Endometrial microvascular endothelial cells (primary cell): ENCODE measurements around the gene STX1A. TPM values are rescaled to one million over a fixed set of nuclear protein-coding genes. Genes with fewer than 3 reads are reported as not detected.
"Not testable (repeated sequence)": the region's sequence is repeated elsewhere in the genome, so short reads cannot be mapped to it uniquely, and the experiment has no call there.

Experiments used
- in situ Hi-C: cut with HindIII; loops from 2 replicates; pipeline ENCODE4 v1.10.0; 2017; ENCODE audit warnings: low sequenced_read_pairs, low pct_unique_long_range_greater_than_20kb; ENCODE audit errors: inconsistent ontology term
- total RNA-seq: library from RNA; depleted of rRNA; stranded (reverse); fragments of >200 nt; gene quantifications from one replicate; pipeline ENCODE4 v1.2.3, GENCODE V29; 2015; ENCODE audit errors: inconsistent ontology term

Gene STX1A
- total RNA-seq, 1 donor from 2014 or later, result 6.2 TPM

DNA sequence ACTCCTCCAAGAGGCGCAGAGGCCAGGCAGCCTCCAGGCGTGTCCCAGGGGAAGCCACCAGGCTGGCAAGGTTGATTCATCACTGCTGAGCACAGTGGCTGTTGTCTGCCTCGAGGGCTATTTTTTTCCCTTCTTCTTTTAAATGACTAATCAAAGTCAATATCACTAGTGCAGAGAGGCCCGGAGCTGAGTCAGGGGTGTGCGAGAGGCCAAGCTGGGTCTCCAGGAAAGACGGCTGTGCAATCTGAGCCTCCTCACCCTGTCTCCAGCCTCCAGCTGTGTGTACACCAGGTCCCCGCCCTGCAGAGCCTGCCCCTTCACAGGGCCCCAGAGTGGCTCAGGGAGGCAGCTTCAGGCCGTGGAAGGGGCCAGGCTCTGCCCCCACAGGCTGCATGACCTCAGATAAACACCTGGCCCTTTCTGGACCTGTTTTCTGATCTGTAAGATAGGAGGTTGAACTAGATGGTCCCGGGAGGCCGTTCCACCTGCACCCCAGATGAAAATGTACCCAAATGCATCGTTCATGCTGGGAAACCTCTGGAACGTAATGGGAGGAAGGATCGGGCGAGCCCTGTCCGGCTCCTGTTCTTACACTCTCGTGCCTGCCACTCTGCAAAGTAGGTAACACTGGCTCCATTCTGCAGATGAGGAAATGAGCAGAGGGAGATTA, 3.7 kb downstream of the STX1A start:
- in situ Hi-C loops, result no loop called here

DNA sequence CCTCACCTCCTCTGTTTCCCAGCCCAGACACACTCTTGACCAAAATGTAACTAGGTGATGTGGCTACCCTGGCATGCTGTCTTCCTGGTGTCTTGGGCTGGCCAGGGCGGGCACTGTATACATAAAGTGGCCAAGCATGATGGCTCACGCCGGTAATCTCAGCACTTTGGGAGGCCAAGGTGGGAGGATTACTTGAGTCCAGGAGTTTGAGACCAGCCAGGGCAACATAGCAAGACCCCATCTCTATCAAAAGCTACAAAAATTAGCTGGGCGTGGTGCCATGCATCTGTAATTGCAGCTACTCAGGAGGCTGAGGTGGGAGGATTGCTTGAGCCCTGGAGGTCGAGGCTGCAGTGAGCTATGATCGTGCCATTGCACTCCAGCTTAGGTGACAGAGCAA, 6.2 kb downstream of the STX1A start:
- in situ Hi-C loops, result not testable (repeated sequence)

DNA sequence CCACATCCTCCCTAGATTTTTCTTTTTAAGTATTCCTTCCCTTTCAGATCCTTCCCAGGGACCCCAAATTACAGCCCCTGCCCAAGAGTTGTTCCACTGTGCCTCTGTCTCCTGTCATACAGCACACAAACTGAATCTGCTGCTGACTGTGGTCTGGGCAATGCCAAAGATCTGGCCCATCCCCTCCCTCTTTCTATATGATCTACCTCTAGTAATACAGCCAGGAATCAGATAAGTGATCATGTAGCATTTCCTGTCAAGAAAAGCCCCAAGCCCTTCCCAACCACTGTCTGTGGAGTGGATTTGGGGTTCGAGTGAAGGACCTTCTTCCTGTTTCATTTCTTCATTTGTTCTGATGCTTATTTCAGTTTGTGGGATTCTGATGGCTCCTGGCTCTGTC, 6.7 kb downstream of the STX1A start:
- in situ Hi-C loops, result no loop called here

GRCh38 chr7:73708961-73709549, 10.4 kb downstream of the STX1A start:
- in situ Hi-C loops, result no loop called here

DNA sequence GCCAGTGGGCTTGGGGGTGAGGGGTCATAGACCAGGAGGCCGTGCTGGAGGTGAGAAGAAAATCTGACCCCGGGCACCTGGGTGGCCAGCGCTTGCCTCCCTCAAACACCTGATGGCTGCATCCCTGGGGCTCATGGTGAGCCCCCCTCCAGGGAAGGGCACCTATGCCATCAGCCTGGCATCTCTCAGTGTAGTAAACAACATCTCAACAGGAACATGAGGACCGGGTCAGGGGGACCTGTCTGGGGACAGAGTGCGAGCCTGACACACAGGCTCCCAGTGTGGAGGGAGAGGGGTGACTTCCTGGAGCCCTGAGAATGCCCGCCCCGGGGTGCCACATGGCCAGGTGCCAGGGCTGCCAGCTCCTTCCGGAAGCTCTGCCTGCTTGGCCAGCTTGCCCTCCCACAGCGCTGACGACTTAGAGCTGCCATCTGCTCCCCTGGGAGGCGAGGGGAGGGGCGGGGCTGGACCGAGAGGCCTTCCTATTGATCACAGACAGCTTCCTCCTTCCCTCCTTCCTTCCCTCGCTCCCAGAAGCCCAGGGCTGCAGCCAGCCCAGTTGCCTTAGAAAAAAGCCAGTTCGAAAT, 12.3 kb downstream of the STX1A start:
- in situ Hi-C loops, result no loop called here

DNA sequence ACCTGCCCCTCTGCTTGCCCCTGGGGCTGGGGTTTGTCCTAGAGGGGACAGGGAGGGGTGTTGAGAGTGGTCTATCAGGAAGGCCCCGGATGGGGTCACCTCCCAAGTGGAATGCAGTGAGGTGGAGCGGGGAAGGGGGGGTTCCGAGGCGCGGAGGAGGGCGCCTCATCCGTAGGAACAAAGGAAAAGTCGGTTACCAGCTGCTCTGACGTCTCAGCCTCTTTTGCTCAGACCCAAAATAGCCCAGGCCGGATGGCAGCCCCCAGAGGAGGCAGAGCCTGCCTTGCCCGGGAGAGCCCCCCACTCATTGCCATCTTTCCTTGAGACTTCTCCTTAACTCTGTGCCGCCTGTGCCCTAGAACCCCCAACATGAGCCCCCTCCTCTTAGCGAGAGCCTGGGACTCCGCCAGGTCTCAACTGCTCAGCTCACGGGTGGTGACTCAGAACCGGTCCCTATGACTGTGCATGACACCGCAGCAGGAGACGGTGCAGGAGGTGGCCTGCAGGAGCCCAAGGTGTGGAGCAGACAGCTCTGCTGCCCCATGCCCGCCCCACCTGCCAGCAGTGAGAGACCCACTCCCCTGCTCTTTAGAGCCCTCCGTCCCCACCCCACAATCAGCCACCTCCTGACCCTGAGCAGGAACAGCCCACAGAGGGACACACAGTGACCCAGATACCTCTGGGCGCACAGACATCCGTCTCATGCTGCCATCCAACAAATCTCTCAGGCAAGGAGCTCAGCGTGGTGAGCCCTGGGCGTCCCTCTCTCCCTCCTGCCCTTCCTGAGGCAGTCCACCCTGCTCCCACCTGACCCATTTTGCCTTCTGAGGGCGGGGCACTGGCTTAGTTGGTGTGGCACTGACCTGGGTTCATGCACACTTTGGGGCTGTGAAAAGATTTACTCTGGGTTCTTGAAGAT, 13.1 kb downstream of the STX1A start:
- in situ Hi-C loops, result no loop called here

GRCh38 chr7:73705551-73705920, 13.9 kb downstream of the STX1A start:
- in situ Hi-C loops, result no loop called here

- in situ Hi-C loops, result no loop called here
Observed at GRCh38 chr7:73704640-73705550, 14.6 kb downstream of the STX1A start.

DNA sequence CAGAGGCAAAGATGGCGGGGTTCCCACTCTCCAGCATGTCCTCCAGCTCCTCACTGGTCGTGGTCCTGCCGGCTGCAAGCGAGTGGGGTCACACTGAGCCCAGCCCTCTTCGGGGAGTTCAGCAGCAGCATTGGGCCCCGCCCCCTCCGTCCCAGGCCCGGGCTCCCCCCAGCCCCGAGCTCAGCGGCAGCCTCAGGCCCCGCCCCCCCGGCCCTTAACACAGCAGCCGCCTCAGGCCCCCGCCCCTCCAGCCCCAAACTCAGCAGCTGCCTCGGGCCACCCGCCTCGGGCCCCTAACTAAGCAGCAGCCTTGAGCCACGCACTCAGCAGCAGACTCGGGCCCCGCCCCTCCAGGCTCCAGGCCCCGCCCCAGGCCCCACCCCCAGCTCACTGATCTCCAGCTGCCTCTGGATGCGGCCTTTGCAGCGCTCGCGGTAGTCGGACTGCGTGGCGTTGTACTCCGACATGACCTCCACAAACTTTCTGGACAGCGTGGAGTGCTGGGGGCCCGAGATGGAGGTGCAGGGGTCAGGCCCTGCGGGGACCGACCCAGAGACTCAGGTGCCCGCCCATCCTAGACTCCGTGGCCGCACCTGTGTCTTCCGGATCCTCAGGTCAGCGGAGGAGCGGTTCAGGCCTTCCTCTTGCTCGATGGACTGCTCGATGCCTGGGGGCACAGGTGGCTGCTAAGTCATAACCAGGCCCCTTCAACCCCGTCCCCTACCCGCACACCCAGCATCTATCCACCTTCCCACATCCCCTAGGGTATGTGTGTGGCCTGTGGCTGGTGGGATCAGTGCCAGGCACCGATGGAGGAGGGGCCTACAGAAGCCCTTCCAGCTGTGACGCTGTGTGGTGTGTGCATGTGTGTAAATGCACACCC, 15.5 kb downstream of the STX1A start:
- in situ Hi-C loops, result no loop called here

DNA sequence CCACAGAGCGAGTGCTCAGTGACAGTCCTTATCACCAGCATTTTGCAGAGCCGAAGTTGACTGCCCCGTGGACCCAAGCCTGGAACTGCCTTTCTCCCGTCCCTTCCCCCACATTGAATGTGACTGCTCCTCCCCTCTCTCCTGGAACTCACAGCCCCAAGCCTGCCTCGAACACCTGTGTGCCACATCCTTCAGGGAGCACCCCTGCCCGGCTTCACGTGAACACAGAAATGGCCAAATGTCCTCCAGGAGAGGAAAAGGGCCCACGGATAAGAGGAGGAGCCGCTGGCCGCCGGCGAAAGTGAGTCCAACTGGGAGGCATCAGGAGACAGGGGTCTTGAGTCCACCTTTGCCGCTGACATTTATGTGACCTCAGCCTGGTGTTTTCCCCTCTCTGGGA, 16.2 kb downstream of the STX1A start:
- in situ Hi-C loops, result no loop called here

- in situ Hi-C loops, result no loop called here
Observed at GRCh38 chr7:73702665-73703064, 16.8 kb downstream of the STX1A start.

DNA sequence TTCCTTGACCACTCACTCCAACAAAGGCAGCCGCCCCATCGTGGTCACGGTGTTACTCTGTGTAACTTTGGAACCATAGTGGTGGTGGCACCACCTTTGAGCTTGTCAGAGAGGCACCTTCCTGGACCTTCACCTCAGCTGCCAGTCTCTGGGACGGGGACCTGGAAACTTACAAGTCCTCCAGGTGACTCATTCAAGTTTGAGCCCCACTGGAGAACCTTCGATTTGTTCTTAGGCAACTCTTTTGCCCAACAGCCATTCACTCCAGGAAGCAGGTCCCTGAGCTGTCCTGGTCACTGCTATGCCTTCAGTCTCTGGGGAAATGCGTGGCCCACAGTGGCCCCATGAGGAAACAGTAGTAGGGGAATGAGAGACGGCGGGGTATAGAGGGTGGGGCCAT, 17.2 kb downstream of the STX1A start:
- in situ Hi-C loops, result no loop called here

DNA sequence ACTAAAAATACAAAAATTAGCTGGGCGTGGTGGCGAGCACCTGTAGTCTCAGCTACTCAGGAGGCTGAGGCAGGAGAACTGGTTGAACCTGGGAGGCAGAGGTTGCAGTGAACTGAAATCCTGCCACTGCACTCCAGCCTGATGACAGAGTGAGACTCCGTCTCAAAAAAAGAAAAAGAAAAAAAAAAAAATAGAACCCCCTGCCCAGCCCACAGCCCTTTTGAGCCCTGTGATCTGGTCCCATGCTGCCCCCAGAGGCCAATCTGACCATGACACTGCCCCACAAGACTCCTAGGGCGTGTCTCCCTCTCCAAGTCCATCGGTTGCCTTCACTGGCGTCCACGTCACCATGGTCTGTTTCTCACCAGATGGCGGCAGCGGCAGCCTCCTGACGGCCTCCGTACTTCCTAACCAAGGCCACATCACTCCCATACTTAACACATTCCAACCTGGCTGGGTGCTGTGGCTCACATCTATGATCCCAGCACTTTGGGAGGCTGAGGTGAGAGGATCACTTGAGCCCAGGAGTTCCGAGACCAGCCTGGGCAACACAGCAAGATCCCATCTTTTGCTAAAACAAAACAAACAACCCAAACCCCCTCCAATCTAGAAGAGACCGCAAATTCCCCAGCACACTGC, 18.0 kb downstream of the STX1A start:
- in situ Hi-C loops, result no loop called here

DNA sequence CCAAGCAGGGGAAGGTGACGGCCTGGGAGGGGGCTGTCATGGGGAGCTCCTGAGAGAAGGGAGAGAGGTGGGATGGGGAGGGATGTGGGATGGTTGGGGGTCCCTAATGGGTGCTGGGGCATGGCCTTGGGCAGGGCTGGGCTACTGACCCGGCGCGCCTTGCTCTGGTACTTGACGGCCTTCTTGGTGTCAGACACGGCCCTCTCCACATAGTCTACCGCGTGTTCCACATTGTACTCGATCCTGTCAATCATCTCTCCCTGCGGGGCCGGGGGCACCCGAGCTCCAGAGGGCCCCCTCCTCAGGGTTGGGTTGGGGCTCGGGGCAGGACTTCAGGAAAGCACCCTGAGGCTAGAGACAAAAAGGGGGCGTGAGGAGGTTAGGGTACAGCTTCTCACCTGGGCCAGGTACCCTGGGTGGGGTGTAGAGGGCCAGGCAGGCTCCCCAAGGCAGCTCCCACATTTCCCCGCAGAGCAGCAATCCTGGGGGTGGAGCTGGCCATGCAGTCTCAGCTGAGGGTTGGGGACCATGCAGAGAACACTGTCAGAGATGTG, 18.8 kb downstream of the STX1A start:
- in situ Hi-C loops, result no loop called here

- in situ Hi-C loops, result no loop called here
Observed at GRCh38 chr7:73700069-73700423, 19.4 kb downstream of the STX1A start.

DNA sequence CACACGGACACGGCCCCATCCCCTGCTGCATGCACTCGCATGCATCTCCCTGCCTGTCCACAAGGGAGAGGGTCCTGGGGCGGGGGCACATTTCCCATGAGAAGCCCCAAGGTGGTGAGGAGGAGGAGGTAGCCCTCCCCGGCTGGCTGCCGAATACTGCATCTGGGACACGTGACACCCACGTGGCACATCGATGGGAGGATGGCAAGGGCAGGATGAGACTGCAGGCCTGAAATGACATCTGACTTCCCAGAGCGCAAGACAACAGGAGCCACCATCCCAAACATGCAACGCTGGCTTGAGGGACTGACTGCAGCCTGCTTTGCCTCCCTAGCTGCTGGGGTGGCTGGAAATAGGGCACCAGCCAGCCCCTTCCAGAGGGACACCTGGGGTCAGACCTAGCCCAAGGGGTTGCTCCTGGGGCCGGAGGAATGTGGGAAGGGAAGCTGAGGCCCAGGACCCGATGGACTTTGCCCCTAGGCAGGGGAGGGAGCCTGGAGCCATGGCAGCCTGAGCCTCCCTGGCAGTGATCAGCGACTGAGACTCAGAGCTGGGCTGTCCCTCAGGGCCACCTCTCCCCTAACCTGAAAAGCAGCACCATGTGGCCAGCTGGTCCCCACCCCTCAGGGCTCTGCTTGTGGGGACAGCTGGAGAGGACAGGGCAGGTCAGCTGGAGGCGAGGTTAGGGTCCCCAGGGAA, 19.9 kb downstream of the STX1A start:
- in situ Hi-C loops, result no loop called here

- in situ Hi-C loops, result no loop called here
Observed at GRCh38 chr7:73698410-73698809, 21.1 kb downstream of the STX1A start.
